ENCODE measurements around the gene PGLYRP3. TPM values are rescaled to one million over a fixed set of nuclear protein-coding genes. Genes with fewer than 3 reads are reported as not detected.

The PGLYRP3 gene
- polyA plus RNA-seq, 3 donors, result not detected

GRCh38 chr1:153292185-153292584 lies 20.6 kb downstream of the PGLYRP3 start:
- TF ChIP-seq CTCF (IDR thresholded peaks at IDR 0.05), result no peak
- no peak overlapping the region for H3K27ac Mint-ChIP-seq
- H3K4me3 Mint-ChIP-seq, result no peak overlapping the region
- H3K4me1 Mint-ChIP-seq, result peaks cover 16% of the 10 kb centered on the region
- H3K4me3 ChIP-seq (replicated peaks in 1 of 3; ENCODE audit: low read depth in 2 of 3, low read length in 3 of 3), result no peak overlapping the region
- no peak overlapping the region for H2AFZ ChIP-seq (ENCODE audit: insufficient read depth, low read depth, low read length, poor library complexity, severe bottlenecking)
- H4K20me1 ChIP-seq (ENCODE audit: insufficient read depth, low read length), result no peaks in the 10 kb centered on the region
- H3K9me3 Mint-ChIP-seq, result peaks cover 0 to 3% (median 0%) of the 10 kb centered on the region in 7 donors
- no peak overlapping the region for H3K27ac ChIP-seq (ENCODE audit: low read depth in 1 of 2, low read length in 2 of 2)
- no peaks in the 10 kb centered on the region for H3K36me3 ChIP-seq (replicated peaks in 1 of 2; ENCODE audit: control insufficient read depth in 1 of 2, insufficient read depth in 2 of 2, low read length in 2 of 2)
- no peak for DNase-seq
- no peaks in the 10 kb centered on the region for H3K79me2 ChIP-seq (ENCODE audit: insufficient read depth, low read length)
- H3K9me3 ChIP-seq (replicated peaks in 1 of 2; ENCODE audit: control insufficient read depth in 1 of 2, insufficient read depth in 1 of 2, low read length in 2 of 2), result no peaks in the 10 kb centered on the region
- no peaks in the 10 kb centered on the region for H3K36me3 Mint-ChIP-seq
- H3K4me2 ChIP-seq (replicated peaks; ENCODE audit: extremely low read depth, low read length, poor library complexity, severe bottlenecking), result no peak overlapping the region
- H3K27me3 ChIP-seq (ENCODE audit: control insufficient read depth in 2 of 2, insufficient read depth in 2 of 2, low read length in 2 of 2), result no peaks in the 10 kb centered on the region
- H3K9ac ChIP-seq (ENCODE audit: insufficient read depth, low read length, poor library complexity, severe bottlenecking), result no peak overlapping the region
- peaks cover 0 to 5% of the 10 kb centered on the region in 2 donors for H3K4me1 ChIP-seq (ENCODE audit: control insufficient read depth in 1 of 2, insufficient read depth in 2 of 2, low read length in 2 of 2)
- H3K27me3 Mint-ChIP-seq (ENCODE audit: low read depth in 3 of 3), result peaks cover 9 to 19% (median 14%) of the 10 kb centered on the region in 3 donors
- intact Hi-C loops (cut with micrococcal nuclease), result no loop called here
- 61% methylated on average over 2 of the region's 8 CpGs for WGBS (ENCODE audit: insufficient coverage)

- no peak for DNase-seq
- Mint-ChIP-seq H3K27ac (no peak overlapping the region), H3K27me3 (ENCODE audit: low read depth in 3 of 3) (peaks cover 9 to 19% (median 14%) of the 10 kb centered on the region in 3 donors), H3K4me1 (peaks cover 16% of the 10 kb centered on the region), H3K36me3 (no peaks in the 10 kb centered on the region), H3K9me3 (peaks cover 0 to 3% (median 0%) of the 10 kb centered on the region in 7 donors), H3K4me3 (no peak overlapping the region)
- no peak for TF ChIP-seq CTCF (IDR thresholded peaks at IDR 0.05)
- Histone ChIP-seq H3K79me2 (ENCODE audit: insufficient read depth, low read length) (no peaks in the 10 kb centered on the region), H3K4me3 (replicated peaks in 1 of 3; ENCODE audit: low read depth in 2 of 3, low read length in 3 of 3) (no peak overlapping the region), H3K4me1 (ENCODE audit: control insufficient read depth in 1 of 2, insufficient read depth in 2 of 2, low read length in 2 of 2) (peaks cover 0 to 5% of the 10 kb centered on the region in 2 donors), H3K9me3 (replicated peaks in 1 of 2; ENCODE audit: control insufficient read depth in 1 of 2, insufficient read depth in 1 of 2, low read length in 2 of 2) (no peaks in the 10 kb centered on the region), H3K27ac (ENCODE audit: low read depth in 1 of 2, low read length in 2 of 2) (no peak overlapping the region), H4K20me1 (ENCODE audit: insufficient read depth, low read length) (no peaks in the 10 kb centered on the region), H2AFZ (ENCODE audit: insufficient read depth, low read depth, low read length, poor library complexity, severe bottlenecking) (no peak overlapping the region), H3K36me3 (replicated peaks in 1 of 2; ENCODE audit: control insufficient read depth in 1 of 2, insufficient read depth in 2 of 2, low read length in 2 of 2) (no peaks in the 10 kb centered on the region), H3K9ac (ENCODE audit: insufficient read depth, low read length, poor library complexity, severe bottlenecking) (no peak overlapping the region), H3K4me2 (replicated peaks; ENCODE audit: extremely low read depth, low read length, poor library complexity, severe bottlenecking) (no peak overlapping the region), H3K27me3 (ENCODE audit: control insufficient read depth in 2 of 2, insufficient read depth in 2 of 2, low read length in 2 of 2) (no peaks in the 10 kb centered on the region)
- intact Hi-C loops (cut with micrococcal nuclease), result no loop called here
- 100% methylated on average over 3 of the region's 5 CpGs for WGBS (ENCODE audit: insufficient coverage)
These were observed 21.2 kb downstream of the PGLYRP3 start for GRCh38 chr1:153291514-153291913.

Measured in CD14-positive monocyte (primary cell).